SK-N-SH treated with all-trans-retinoic acid at 6 μM for 48 hours (cell line): ENCODE data around the gene UBR1.

Source experiments
- ATAC-seq: fragments of 200-7000 bp; cut with Tn5 transposase; 3 replicates; pipeline ENCODE4 v1.9.1; 2020; ENCODE audit warnings: mild to moderate bottlenecking, moderate library complexity
- ARNTL ChIP-seq: fragments of 450-650 bp; formaldehyde crosslinking; IDR thresholded peaks from 2 replicates; pipeline ENCODE4 v1.5.0; 2020; ENCODE audit warnings: low read depth, mild to moderate bottlenecking, moderate library complexity, borderline replicate concordance
- BACH2 ChIP-seq: fragments of 250-450 bp; sonication (Bioruptor Pico); IDR thresholded peaks from 2 replicates; pipeline ENCODE4 v1.9.0; 2021; ENCODE audit warnings: mild to moderate bottlenecking, borderline replicate concordance
- CREB5 ChIP-seq: fragments of 250-450 bp; sonication (Bioruptor Pico); IDR thresholded peaks from 2 replicates; pipeline ENCODE4 v1.5.1; 2020; ENCODE audit warnings: low read depth, mild to moderate bottlenecking, moderate library complexity
- CSDC2 ChIP-seq: fragments of 250-450 bp; sonication (Bioruptor Pico); IDR thresholded peaks from 2 replicates; pipeline ENCODE4 v1.5.0; 2020; ENCODE audit warnings: mild to moderate bottlenecking, moderate library complexity
- ESRRG ChIP-seq: fragments of 250-450 bp; sonication (Bioruptor Pico); IDR thresholded peaks from 2 replicates; pipeline ENCODE4 v1.6.1; 2021; ENCODE audit warnings: mild to moderate bottlenecking
- GLIS3 ChIP-seq: fragments of 250-450 bp; sonication (Bioruptor Pico); IDR thresholded peaks from 2 replicates; pipeline ENCODE4 v1.5.0; 2020; ENCODE audit warnings: mild to moderate bottlenecking, moderate library complexity
- ISL1 ChIP-seq: fragments of 250-450 bp; sonication (Bioruptor Pico); IDR thresholded peaks from 2 replicates; pipeline ENCODE4 v2.1.2; 2022; ENCODE audit warnings: mild to moderate bottlenecking, moderate library complexity
- OSR1 ChIP-seq: fragments of 250-450 bp; sonication (Bioruptor Pico); IDR thresholded peaks from 2 replicates; pipeline ENCODE4 v1.8.0; 2022; ENCODE audit warnings: moderate library complexity, mild to moderate bottlenecking, inconsistent platforms
- PPARA ChIP-seq: fragments of 250-450 bp; sonication (Bioruptor Pico); IDR thresholded peaks from 2 replicates; pipeline ENCODE4 v1.5.0; 2020; ENCODE audit warnings: mild to moderate bottlenecking, borderline replicate concordance
- RARB ChIP-seq: fragments of 250-450 bp; sonication (Bioruptor Pico); IDR thresholded peaks from 2 replicates; pipeline ENCODE4 v1.8.0; 2021; ENCODE audit warnings: mild to moderate bottlenecking, moderate library complexity
- SNAI2 ChIP-seq: fragments of 250-450 bp; sonication (Bioruptor Pico); IDR thresholded peaks from 2 replicates; pipeline ENCODE4 v1.5.0; 2020; ENCODE audit warnings: mild to moderate bottlenecking, moderate library complexity
- TCF4 ChIP-seq: fragments of 250-450 bp; sonication (Bioruptor Pico); IDR thresholded peaks from 2 replicates; pipeline ENCODE4 v1.8.0; 2021; ENCODE audit warnings: mild to moderate bottlenecking, moderate library complexity, borderline replicate concordance
- TOX ChIP-seq: fragments of 250-450 bp; sonication (Bioruptor Pico); IDR thresholded peaks from 2 replicates; pipeline ENCODE4 v1.8.0; 2021; ENCODE audit warnings: mild to moderate bottlenecking, moderate library complexity, borderline replicate concordance
- ZC3H10 ChIP-seq: fragments of 250-450 bp; sonication (Bioruptor Pico); IDR thresholded peaks from 2 replicates; pipeline ENCODE4 v1.5.1; 2021; ENCODE audit warnings: mild to moderate bottlenecking, moderate library complexity
- ZFP3 ChIP-seq: fragments of 250-450 bp; sonication (Bioruptor Pico); IDR thresholded peaks from 2 replicates; pipeline ENCODE4 v1.5.0; 2020; ENCODE audit warnings: mild to moderate bottlenecking, moderate library complexity
- ZNF565 ChIP-seq: fragments of 450-650 bp; formaldehyde crosslinking; conservative IDR thresholded peaks from 2 replicates; pipeline ENCODE4 v1.5.0; 2020; ENCODE audit warnings: low read depth, mild to moderate bottlenecking, moderate library complexity
- ZNF70 ChIP-seq: fragments of 450-650 bp; formaldehyde crosslinking; IDR thresholded peaks from 2 replicates; pipeline ENCODE4 v1.5.0; 2020; ENCODE audit warnings: mild to moderate bottlenecking, moderate library complexity
- TF ChIP-seq, protein P1 (sequence below): fragments of 250-450 bp; sonication (Bioruptor Pico); IDR thresholded peaks from 2 replicates; pipeline ENCODE4 v1.8.0; 2021; ENCODE audit warnings: low read depth, mild to moderate bottlenecking, moderate library complexity, borderline replicate concordance
- TF ChIP-seq, protein P2 (sequence below): fragments of 250-450 bp; sonication (Bioruptor Pico); IDR thresholded peaks from 2 replicates; pipeline ENCODE4 v1.8.0; 2020; ENCODE audit warnings: mild to moderate bottlenecking, moderate library complexity, borderline replicate concordance
- TF ChIP-seq, protein P3 (sequence below): fragments of 250-450 bp; sonication (Bioruptor Pico); IDR thresholded peaks from 2 replicates; pipeline ENCODE4 v1.5.1; 2021; ENCODE audit warnings: mild to moderate bottlenecking, moderate library complexity

Gene UBR1

DNA sequence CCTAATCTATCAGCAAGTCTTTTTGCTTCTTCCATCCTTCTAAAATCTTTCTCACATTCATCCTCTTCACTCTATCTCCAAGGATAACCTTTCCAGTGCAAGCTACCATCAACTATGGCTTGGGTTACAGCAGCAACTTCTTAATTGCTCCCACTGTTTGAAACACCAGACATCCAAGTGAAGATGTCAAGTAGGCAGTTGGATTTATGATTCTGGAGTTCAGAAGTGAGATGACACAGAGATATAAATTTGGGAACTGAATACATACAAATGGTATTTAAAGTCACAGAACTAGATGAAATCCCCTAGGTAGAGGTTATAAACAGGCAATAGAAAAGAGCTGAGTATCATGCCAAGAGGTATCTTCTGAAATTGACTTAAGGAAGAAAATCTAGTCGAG lies 3.7 kb downstream of the UBR1 start (continued):
- TF ChIP-seq, protein P1, sequence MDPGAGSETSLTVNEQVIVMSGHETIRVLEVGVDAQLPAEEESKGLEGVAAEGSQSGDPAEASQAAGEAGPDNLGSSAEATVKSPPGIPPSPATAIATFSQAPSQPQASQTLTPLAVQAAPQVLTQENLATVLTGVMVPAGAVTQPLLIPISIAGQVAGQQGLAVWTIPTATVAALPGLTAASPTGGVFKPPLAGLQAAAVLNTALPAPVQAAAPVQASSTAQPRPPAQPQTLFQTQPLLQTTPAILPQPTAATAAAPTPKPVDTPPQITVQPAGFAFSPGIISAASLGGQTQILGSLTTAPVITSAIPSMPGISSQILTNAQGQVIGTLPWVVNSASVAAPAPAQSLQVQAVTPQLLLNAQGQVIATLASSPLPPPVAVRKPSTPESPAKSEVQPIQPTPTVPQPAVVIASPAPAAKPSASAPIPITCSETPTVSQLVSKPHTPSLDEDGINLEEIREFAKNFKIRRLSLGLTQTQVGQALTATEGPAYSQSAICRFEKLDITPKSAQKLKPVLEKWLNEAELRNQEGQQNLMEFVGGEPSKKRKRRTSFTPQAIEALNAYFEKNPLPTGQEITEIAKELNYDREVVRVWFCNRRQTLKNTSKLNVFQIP (CRISPR knock-in tag) = no peak
- TF ChIP-seq ZNF70 (CRISPR knock-in tag) = no peak
- no peak for TF ChIP-seq CSDC2 (CRISPR knock-in tag)

GRCh38 chr15:43100971-43101370 lies 4.9 kb downstream of the UBR1 start:
- ATAC-seq = no peak

GRCh38 chr15:43099105-43099845 lies 6.6 kb downstream of the UBR1 start:
- TF ChIP-seq, protein P2, sequence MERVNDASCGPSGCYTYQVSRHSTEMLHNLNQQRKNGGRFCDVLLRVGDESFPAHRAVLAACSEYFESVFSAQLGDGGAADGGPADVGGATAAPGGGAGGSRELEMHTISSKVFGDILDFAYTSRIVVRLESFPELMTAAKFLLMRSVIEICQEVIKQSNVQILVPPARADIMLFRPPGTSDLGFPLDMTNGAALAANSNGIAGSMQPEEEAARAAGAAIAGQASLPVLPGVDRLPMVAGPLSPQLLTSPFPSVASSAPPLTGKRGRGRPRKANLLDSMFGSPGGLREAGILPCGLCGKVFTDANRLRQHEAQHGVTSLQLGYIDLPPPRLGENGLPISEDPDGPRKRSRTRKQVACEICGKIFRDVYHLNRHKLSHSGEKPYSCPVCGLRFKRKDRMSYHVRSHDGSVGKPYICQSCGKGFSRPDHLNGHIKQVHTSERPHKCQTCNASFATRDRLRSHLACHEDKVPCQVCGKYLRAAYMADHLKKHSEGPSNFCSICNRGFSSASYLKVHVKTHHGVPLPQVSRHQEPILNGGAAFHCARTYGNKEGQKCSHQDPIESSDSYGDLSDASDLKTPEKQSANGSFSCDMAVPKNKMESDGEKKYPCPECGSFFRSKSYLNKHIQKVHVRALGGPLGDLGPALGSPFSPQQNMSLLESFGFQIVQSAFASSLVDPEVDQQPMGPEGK (CRISPR knock-in tag) = no peak
- no peak for TF ChIP-seq CSDC2 (CRISPR knock-in tag)
- TF ChIP-seq OSR1 (CRISPR knock-in tag) = no peak
- TF ChIP-seq GLIS3 (CRISPR knock-in tag) = no peak
- TF ChIP-seq, protein P3, sequence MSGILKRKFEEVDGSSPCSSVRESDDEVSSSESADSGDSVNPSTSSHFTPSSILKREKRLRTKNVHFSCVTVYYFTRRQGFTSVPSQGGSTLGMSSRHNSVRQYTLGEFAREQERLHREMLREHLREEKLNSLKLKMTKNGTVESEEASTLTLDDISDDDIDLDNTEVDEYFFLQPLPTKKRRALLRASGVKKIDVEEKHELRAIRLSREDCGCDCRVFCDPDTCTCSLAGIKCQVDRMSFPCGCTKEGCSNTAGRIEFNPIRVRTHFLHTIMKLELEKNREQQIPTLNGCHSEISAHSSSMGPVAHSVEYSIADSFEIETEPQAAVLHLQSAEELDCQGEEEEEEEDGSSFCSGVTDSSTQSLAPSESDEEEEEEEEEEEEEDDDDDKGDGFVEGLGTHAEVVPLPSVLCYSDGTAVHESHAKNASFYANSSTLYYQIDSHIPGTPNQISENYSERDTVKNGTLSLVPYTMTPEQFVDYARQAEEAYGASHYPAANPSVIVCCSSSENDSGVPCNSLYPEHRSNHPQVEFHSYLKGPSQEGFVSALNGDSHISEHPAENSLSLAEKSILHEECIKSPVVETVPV = no peak
- TF ChIP-seq CREB5 (CRISPR knock-in tag) = no peak
- TF ChIP-seq BACH2 = no peak
- no peak for TF ChIP-seq ZC3H10 (CRISPR knock-in tag)
- no peak for TF ChIP-seq ESRRG (CRISPR knock-in tag)
- TF ChIP-seq RARB (CRISPR knock-in tag) = no peak
- no peak for TF ChIP-seq ZNF565 (CRISPR knock-in tag)
- ATAC-seq = no peak

More at GRCh38 chr15:43100971-43101370, 4.9 kb downstream of the UBR1 start:
- TF ChIP-seq CREB5 (CRISPR knock-in tag) (no peak), ARNTL (CRISPR knock-in tag) (no peak), ZNF565 (CRISPR knock-in tag) (no peak), ISL1 (CRISPR knock-in tag) (no peak), CSDC2 (CRISPR knock-in tag) (no peak), ZFP3 (CRISPR knock-in tag) (no peak), PPARA (CRISPR knock-in tag) (no peak), SNAI2 (CRISPR knock-in tag) (no peak)
- TF ChIP-seq, protein P3 = no peak

DNA sequence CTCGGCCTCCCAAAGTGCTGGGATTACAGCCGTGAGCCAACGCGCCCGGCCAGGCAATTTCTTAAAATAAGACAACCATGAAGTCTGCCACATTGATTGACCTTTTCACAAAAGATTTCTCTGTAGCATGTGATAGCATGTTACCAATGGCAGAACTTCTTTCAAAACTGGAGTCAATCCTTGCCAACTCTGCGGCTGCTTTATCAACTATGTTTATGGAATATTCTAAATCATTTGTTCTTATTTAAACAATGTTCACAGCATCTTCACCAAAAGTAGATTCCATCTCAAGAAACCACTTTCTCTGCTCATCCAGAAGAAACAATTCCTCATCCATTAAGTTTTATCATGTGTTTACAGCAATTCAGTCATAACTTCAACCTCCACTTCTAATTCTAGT lies 9.4 kb downstream of the UBR1 start:
- TF ChIP-seq PPARA (CRISPR knock-in tag) (no peak), TOX (CRISPR knock-in tag) (no peak), TCF4 (CRISPR knock-in tag) (no peak)
- TF ChIP-seq, protein P3 = no peak
- no peak for ATAC-seq
